Common myeloid progenitor, CD34-positive (primary cell): ENCODE data around the gene CDKN2B-AS1.
A peak's percentile ranks its signal among the peaks of the same experiment; 100 is the strongest.

ENCODE experiments used
- CTCF ChIA-PET: fragments of 350-600 bp; sonication (Branson Sonifier 250); formaldehyde crosslinking; loops from one replicate; lab custom pipeline; 2021; ENCODE audit warnings: antibody characterized with exemption; lab: Charles Lee
- POLR2A ChIA-PET: fragments of 350-600 bp; sonication (Branson Sonifier 250); formaldehyde crosslinking; loops from one replicate; lab custom pipeline; 2021; ENCODE audit warnings: antibody characterized with exemption; lab: Charles Lee
- DNase-seq, 3 donors: peaks; one replicate each; pipeline versions ENCODE4 v3.0.0 to v3.0.0-alpha.2; 2013
- H3K27ac ChIP-seq, 2 experiments: 1 replicate in 1 of 2; 2 replicates in 1 of 2; pipeline ENCODE4 v1.7.0; 2013; ENCODE audit warnings: inconsistent platforms in 2 of 2, low read length in 2 of 2, mild to moderate bottlenecking in 2 of 2, low read depth in 1 of 2, moderate library complexity in 1 of 2; ENCODE audit not compliant: severe bottlenecking in 2 of 2, insufficient read depth in 1 of 2, poor library complexity in 1 of 2
- H3K27me3 ChIP-seq, 5 experiments: replicated peaks in 2 of 5; 1 replicate in 3 of 5; 2 replicates in 2 of 5; pipeline versions ENCODE4 v1.6.1 to v1.7.0; 2013; ENCODE audit warnings: low read length in 4 of 5, mild to moderate bottlenecking in 2 of 5, moderate library complexity in 2 of 5, inconsistent platforms in 1 of 5; ENCODE audit not compliant: insufficient read depth in 5 of 5, control insufficient read depth in 4 of 5
- H3K36me3 ChIP-seq, 4 experiments: 1 replicate in 2 of 4; 2 replicates in 2 of 4; pipeline versions ENCODE4 v1.6.1 to v1.7.0; 2013; ENCODE audit warnings: low read length in 3 of 4, control low read depth in 1 of 4, mild to moderate bottlenecking in 1 of 4; ENCODE audit not compliant: control insufficient read depth in 4 of 4, insufficient read depth in 4 of 4
- H3K4me1 ChIP-seq, 4 experiments: 1 replicate in 3 of 4; 2 replicates in 1 of 4; pipeline versions ENCODE4 v1.6.1 to v1.7.1; 2013; ENCODE audit warnings: low read length in 3 of 4, mild to moderate bottlenecking in 3 of 4, control low read depth in 1 of 4, inconsistent platforms in 1 of 4, moderate library complexity in 1 of 4; ENCODE audit not compliant: control insufficient read depth in 4 of 4, insufficient read depth in 4 of 4; ENCODE audit errors: control extremely low read depth in 1 of 4
- H3K4me3 ChIP-seq, 7 experiments: 1 replicate in 4 of 7; 2 replicates in 3 of 7; pipeline versions ENCODE4 v1.5.1 to v1.7.0; 2013; ENCODE audit warnings: mild to moderate bottlenecking in 7 of 7, low read length in 6 of 7, moderate library complexity in 6 of 7, inconsistent platforms in 2 of 7, low read depth in 2 of 7, control low read depth in 1 of 7; ENCODE audit not compliant: insufficient read depth in 4 of 7, control insufficient read depth in 1 of 7; ENCODE audit errors: extremely low read depth in 1 of 7
- H3K9me3 ChIP-seq, 5 experiments: 1 replicate in 4 of 5; 2 replicates in 1 of 5; pipeline versions ENCODE4 v1.6.1 to v1.7.1; 2013; ENCODE audit warnings: low read length in 4 of 5, mild to moderate bottlenecking in 2 of 5, inconsistent platforms in 1 of 5, low read depth in 1 of 5, moderate library complexity in 1 of 5; ENCODE audit not compliant: control insufficient read depth in 4 of 5, insufficient read depth in 2 of 5; ENCODE audit errors: control extremely low read depth in 1 of 5
- WGBS: methylation state at CpG from one replicate; pipeline ENCODE4 v1.1.5; 2013; ENCODE audit not compliant: insufficient coverage; 5-methylcytosine and 5-hydroxymethylcytosine counted together

Gene CDKN2B-AS1

DNA sequence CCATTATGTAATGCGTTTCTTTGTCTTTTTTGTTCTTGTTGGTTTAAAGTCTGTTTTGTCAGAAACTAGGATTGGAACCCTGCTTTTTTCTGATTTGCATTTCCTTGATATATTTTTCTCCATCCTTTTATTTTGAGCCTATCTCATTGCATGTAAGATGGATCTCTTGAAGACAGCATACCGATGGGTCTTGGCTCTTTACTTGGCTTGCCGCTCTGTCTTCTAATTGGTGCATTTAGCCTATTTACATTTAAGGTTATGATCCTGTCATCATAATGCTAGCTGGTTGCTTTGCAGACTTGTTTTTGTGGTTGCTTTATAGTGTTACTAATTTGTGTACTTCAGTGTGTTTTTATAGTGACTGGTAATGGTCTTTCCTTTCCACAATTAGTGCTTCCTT is 27.8 kb downstream of the CDKN2B-AS1 start:
- ChIA-PET POLR2A (no interaction called here), CTCF (no interaction called here)
- WGBS = no CpG with 5 or more reads among the region's 3 CpGs
- DNase-seq = no peak
- Histone ChIP-seq H3K9me3 (peaks cover 0 to 23% (median 2%) of the 10 kb centered on the region in 5 experiments), H3K27me3 (peaks cover 3 to 56% (median 14%) of the 10 kb centered on the region in 5 experiments), H3K36me3 (no peaks in the 10 kb centered on the region), H3K4me1 (no peaks in the 10 kb centered on the region), H3K4me3 (no peak overlapping the region), H3K27ac (no peak overlapping the region)

- WGBS = 82% methylated on average over 4 of the region's 6 CpGs
- Histone ChIP-seq H3K36me3 (no peaks in the 10 kb centered on the region), H3K27ac (no peak overlapping the region), H3K4me3 (no peak overlapping the region), H3K9me3 (peaks cover 0 to 12% (median 2%) of the 10 kb centered on the region in 5 experiments), H3K4me1 (peaks cover 0 to 2% (median 0%) of the 10 kb centered on the region in 4 experiments), H3K27me3 (peaks cover 5 to 68% (median 18%) of the 10 kb centered on the region in 5 experiments)
- ChIA-PET POLR2A (interaction anchor here (0.7 kb wide), 1 partner anchor 78 kb away, joined by 5 read pairs; no protein-coding TSS in a partner anchor), CTCF (interaction anchor here (1.0 to 1.3 kb wide), 2 partner anchors 16 to 18 kb away, joined by 3 to 5 read pairs; partner anchors contain the start of gene CDKN2B)
- DNase-seq = no peak
Measured at GRCh38 chr9:22026696-22027095, 32.1 kb downstream of the CDKN2B-AS1 start.

DNA sequence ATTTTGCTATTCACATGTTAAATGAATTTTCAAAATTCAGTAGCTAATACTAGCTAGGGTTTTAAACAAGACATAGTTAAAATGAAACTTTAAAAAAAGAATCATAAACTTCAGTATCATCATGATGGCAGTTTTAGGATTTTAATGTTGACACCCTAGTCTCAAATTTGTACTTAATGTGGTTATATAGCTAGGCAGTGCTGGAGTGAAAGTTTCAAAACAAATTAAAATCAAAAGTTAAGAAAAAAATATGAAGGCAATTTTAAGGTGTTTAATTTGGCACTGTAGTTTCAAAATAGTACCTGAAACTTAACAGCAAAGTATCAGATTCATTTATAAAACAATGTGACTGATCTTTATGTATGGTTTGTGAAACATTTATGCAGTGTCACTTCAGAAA is 33.8 kb downstream of the CDKN2B-AS1 start:
- no peak for DNase-seq
- peaks cover 11 to 75% (median 23%) of the 10 kb centered on the region in 5 experiments for H3K27me3 ChIP-seq
- peaks cover 0 to 2% (median 0%) of the 10 kb centered on the region in 4 experiments for H3K4me1 ChIP-seq
- H3K36me3 ChIP-seq = no peaks in the 10 kb centered on the region
- no peak overlapping the region for H3K4me3 ChIP-seq
- no peak overlapping the region for H3K27ac ChIP-seq
- CTCF ChIA-PET = interaction anchor here (0.8 to 1.3 kb wide), 3 partner anchors 10 to 19 kb away, joined by 3 to 7 read pairs (median 3); partner anchors contain the start of gene CDKN2B
- peaks cover 0 to 3% (median 0%) of the 10 kb centered on the region in 5 experiments for H3K9me3 ChIP-seq
- POLR2A ChIA-PET = no interaction called here

GRCh38 chr9:22029231-22029630 is 34.6 kb downstream of the CDKN2B-AS1 start:
- no peaks in the 10 kb centered on the region for H3K36me3 ChIP-seq
- peaks cover 11 to 77% (median 24%) of the 10 kb centered on the region in 5 experiments for H3K27me3 ChIP-seq
- POLR2A ChIA-PET = no interaction called here
- WGBS = no CpG with 5 or more reads among the region's 4 CpGs
- peaks cover 0 to 3% (median 0%) of the 10 kb centered on the region in 5 experiments for H3K9me3 ChIP-seq
- CTCF ChIA-PET = interaction anchor here (0.7 to 1.7 kb wide), 5 partner anchors 9 to 1676 kb away, joined by 3 to 7 read pairs (median 3); partner anchors contain the start of gene CDKN2B
- DNase-seq = no peak
- peaks cover 0 to 2% (median 0%) of the 10 kb centered on the region in 4 experiments for H3K4me1 ChIP-seq
- H3K27ac ChIP-seq = no peak overlapping the region
- H3K4me3 ChIP-seq = no peak overlapping the region

DNA sequence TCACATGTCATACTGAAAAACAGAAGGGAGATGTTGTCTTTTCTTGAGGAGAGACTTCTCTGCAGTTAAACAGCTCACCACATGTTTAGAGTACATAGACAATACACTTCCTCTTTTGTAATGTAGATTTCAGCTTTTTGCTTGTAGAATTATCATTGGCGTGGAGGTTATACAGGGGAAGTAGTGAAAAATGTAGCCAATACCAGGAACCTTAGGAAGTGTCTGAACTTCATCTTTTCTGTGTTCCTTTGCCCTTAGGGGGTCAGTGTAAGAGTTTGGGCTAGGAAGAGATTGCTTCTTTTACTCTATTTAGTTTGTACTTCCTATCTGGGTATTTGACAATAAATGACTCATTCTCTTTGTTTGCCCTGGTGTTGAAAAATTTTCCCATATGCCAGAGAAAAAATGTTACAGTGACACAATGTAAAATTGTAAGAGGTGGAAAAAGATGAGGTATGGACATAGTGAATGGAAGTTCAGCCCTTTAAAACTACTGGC is 35.6 kb downstream of the CDKN2B-AS1 start:
- H3K9me3 ChIP-seq = peaks cover 0 to 3% (median 0%) of the 10 kb centered on the region in 5 experiments
- no peaks in the 10 kb centered on the region for H3K36me3 ChIP-seq
- no peak overlapping the region for H3K4me3 ChIP-seq
- no CpG with 5 or more reads among the region's 1 CpG for WGBS
- DNase-seq = peak; percentile 22 to 78 (median 71)
- H3K27ac ChIP-seq = no peak overlapping the region
- peaks cover 12 to 76% (median 24%) of the 10 kb centered on the region in 5 experiments for H3K27me3 ChIP-seq
- POLR2A ChIA-PET = interaction anchor here (0.6 kb wide), 1 partner anchor 307 kb away, joined by 3 read pairs; no protein-coding TSS in a partner anchor
- CTCF ChIA-PET = interaction anchor here (0.7 to 1.7 kb wide), 3 partner anchors 16 to 216 kb away, joined by 3 to 4 read pairs (median 4); no protein-coding TSS in a partner anchor
- H3K4me1 ChIP-seq = peaks cover 0 to 2% (median 0%) of the 10 kb centered on the region in 4 experiments

- Histone ChIP-seq H3K4me3 (no peak overlapping the region), H3K27me3 (peaks cover 13 to 74% (median 27%) of the 10 kb centered on the region in 5 experiments), H3K4me1 (peaks cover 0 to 2% (median 0%) of the 10 kb centered on the region in 4 experiments), H3K36me3 (no peaks in the 10 kb centered on the region), H3K9me3 (peaks cover 0 to 3% (median 0%) of the 10 kb centered on the region in 5 experiments), H3K27ac (no peak overlapping the region)
- WGBS = 28% methylated on average over 2 of the region's 4 CpGs
- ChIA-PET CTCF (interaction anchor here (1.2 to 1.5 kb wide), 3 partner anchors 14 to 16 kb away, joined by 3 to 4 read pairs (median 3); no protein-coding TSS in a partner anchor), POLR2A (no interaction called here)
- no peak for DNase-seq
Measured at GRCh38 chr9:22031655-22032411, 37.2 kb downstream of the CDKN2B-AS1 start.
